ENCODE data around the gene NEIL3.

NEIL3 gene

DNA sequence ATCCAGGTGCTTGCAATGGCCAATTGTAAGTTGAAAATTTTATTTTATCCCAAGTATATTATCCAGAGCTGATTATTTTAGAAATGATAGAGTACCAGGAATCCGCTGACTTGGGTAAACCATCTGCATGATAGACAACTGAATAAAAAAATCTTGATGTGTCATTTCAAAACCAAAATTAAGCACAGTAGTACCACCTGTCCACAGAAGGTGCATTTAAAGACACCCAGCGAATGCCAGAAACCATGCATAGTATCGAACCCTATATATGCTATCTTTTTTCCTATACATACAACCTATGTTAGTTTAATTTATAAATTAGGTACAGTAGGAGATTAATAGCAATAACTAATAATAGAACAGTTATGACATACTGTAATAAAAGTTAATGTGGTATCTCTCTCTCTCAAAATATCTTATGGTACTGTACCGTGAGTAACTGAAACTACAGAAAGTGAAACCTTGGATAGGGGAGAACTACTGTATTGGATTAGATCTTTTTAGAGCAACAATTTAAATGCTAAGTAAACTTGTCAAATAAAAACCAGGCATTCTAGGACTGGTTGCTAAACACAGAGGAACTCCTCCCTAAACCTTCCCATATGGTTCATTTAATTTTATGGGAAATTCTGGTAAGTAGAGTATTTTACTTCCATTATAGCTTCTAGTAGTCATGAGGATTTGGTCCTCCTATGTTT is 6.2 kb downstream of the NEIL3 start:
- TF ChIP-seq, protein P1, sequence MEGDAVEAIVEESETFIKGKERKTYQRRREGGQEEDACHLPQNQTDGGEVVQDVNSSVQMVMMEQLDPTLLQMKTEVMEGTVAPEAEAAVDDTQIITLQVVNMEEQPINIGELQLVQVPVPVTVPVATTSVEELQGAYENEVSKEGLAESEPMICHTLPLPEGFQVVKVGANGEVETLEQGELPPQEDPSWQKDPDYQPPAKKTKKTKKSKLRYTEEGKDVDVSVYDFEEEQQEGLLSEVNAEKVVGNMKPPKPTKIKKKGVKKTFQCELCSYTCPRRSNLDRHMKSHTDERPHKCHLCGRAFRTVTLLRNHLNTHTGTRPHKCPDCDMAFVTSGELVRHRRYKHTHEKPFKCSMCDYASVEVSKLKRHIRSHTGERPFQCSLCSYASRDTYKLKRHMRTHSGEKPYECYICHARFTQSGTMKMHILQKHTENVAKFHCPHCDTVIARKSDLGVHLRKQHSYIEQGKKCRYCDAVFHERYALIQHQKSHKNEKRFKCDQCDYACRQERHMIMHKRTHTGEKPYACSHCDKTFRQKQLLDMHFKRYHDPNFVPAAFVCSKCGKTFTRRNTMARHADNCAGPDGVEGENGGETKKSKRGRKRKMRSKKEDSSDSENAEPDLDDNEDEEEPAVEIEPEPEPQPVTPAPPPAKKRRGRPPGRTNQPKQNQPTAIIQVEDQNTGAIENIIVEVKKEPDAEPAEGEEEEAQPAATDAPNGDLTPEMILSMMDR (IDR thresholded peaks at IDR 0.05), result no peak
- no peak overlapping the region for H3K4me3 Mint-ChIP-seq
- H3K27me3 Mint-ChIP-seq (ENCODE audit: low read depth, poor library complexity), result peaks cover 3% of the 10 kb centered on the region
- H3K27ac Mint-ChIP-seq, result no peak overlapping the region
- H3K9me3 Mint-ChIP-seq, result peaks cover 5% of the 10 kb centered on the region
- no peak for DNase-seq
- peaks cover 26% of the 10 kb centered on the region for H3K36me3 Mint-ChIP-seq (ENCODE audit: low read depth)
- H3K4me1 Mint-ChIP-seq, result peaks cover 10% of the 10 kb centered on the region

DNA sequence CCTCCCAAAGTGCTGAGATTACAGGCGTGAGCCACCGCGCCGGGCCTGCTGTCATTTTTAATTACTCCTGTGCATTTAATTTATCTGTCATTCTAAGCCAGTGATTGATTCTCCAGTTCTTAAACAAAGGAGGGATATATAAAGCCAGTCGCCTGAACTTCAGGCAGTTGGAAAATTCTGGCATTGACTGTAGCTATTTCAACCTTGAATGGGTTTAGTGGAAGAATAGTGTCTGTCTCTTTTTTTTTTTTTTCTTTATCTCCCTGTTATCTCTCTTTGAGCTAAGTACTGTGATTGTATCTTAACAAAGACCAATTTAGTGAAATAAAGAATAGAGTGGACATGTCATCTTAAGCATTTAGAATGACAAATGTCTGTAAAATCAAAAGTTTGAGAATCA is 11.0 kb downstream of the NEIL3 start:
- TF ChIP-seq, protein P1 (IDR thresholded peaks at IDR 0.05), result no peak
- no peaks in the 10 kb centered on the region for H3K9me3 Mint-ChIP-seq
- H3K4me1 Mint-ChIP-seq, result no peaks in the 10 kb centered on the region
- peaks cover 18% of the 10 kb centered on the region for H3K36me3 Mint-ChIP-seq (ENCODE audit: low read depth)
- DNase-seq, result no peak
- no peak overlapping the region for H3K27ac Mint-ChIP-seq
- no peak overlapping the region for H3K4me3 Mint-ChIP-seq
- no peaks in the 10 kb centered on the region for H3K27me3 Mint-ChIP-seq (ENCODE audit: low read depth, poor library complexity)

DNA sequence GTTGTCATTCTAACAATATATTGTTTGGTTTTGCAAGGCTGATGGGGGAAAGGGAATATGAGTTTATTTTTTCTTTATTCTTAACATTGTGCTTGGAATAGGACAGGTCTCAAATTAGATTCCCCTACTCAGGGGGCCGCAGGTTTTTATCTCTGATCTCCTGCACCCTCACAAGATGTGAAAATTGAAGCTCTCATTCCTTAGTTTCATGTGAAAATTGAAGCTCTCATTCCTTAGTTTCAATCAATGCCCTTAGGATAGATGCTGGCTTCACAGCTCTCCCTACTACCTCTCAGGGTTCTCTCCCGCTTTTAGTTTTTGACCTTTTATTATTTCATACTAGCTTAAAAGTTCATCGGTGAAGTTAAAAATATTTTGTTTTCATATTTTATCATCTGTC is 12.0 kb downstream of the NEIL3 start:
- TF ChIP-seq, protein P1 (IDR thresholded peaks at IDR 0.05), result no peak
- no peak for DNase-seq
- peaks cover 27% of the 10 kb centered on the region for H3K36me3 Mint-ChIP-seq (ENCODE audit: low read depth)
- no peaks in the 10 kb centered on the region for H3K9me3 Mint-ChIP-seq
- no peak overlapping the region for H3K27ac Mint-ChIP-seq
- H3K27me3 Mint-ChIP-seq (ENCODE audit: low read depth, poor library complexity), result no peaks in the 10 kb centered on the region
- no peaks in the 10 kb centered on the region for H3K4me1 Mint-ChIP-seq
- no peak overlapping the region for H3K4me3 Mint-ChIP-seq

DNA sequence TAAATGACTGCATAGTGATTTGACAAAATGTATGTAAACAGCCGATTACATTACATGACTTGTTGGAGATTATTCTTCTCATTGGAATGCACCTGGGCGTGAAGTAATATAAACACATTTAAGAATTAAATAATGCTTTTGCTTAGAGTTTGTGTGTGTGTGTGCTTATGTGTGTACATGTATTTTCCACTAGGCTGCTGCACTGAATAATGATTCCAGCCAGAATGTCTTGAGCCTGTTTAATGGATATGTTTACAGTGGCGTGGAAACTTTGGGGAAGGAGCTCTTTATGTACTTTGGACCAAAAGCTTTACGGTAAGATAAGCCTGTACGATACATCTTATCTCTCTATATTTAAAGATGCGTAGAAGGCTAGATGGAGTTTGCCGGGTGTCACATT is 12.6 kb downstream of the NEIL3 start:
- H3K4me3 Mint-ChIP-seq, result no peak overlapping the region
- H3K27me3 Mint-ChIP-seq (ENCODE audit: low read depth, poor library complexity), result no peaks in the 10 kb centered on the region
- no peak overlapping the region for H3K27ac Mint-ChIP-seq
- peaks cover 6% of the 10 kb centered on the region for H3K9me3 Mint-ChIP-seq
- DNase-seq, result no peak
- peaks cover 33% of the 10 kb centered on the region for H3K36me3 Mint-ChIP-seq (ENCODE audit: low read depth)
- TF ChIP-seq, protein P1 (IDR thresholded peaks at IDR 0.05), result no peak
- no peaks in the 10 kb centered on the region for H3K4me1 Mint-ChIP-seq

DNA sequence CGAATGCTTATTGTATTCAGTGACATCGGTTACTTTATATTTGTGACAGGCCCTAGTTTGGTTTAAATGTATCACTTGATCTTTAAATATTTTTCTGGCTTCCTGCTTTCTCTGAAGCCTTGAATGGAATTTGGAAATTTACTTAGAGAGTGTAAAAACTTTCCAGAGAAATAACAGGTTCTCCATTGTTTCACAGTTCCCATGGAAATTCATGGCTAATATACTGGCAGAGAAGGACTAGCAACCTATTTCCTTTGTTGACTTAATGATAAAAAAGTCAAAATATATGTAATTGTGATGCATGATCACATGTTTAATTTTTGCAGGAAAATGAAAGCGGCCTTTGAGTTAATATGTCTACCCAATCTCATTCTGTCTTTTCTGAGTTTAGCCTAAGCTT is 13.2 kb downstream of the NEIL3 start:
- Mint-ChIP-seq H3K27ac (no peak overlapping the region), H3K4me1 (no peaks in the 10 kb centered on the region), H3K27me3 (ENCODE audit: low read depth, poor library complexity) (no peaks in the 10 kb centered on the region), H3K36me3 (ENCODE audit: low read depth) (peaks cover 39% of the 10 kb centered on the region), H3K4me3 (no peak overlapping the region), H3K9me3 (peaks cover 12% of the 10 kb centered on the region)
- DNase-seq, result no peak
- TF ChIP-seq, protein P1 (IDR thresholded peaks at IDR 0.05), result no peak

DNA sequence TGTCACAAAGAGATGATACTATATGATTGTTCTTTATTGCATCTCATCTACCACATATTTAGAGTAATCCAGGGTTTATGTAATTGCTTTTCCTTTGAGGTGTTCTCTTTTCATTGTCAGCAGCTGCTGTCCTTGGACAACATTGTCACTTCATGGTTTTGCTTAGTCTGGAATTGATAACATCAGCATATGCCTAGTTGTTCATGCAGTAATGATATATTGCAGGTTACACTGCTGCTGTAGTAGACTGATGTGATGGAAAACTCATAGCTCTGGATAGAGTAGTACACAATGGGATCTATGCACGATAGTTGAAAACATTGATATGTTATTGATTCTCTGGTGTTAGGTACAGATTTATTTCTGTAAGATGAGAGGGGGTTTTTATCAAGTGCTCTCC is 13.7 kb downstream of the NEIL3 start:
- Mint-ChIP-seq H3K4me1 (no peaks in the 10 kb centered on the region), H3K4me3 (no peak overlapping the region), H3K9me3 (peaks cover 17% of the 10 kb centered on the region), H3K27me3 (ENCODE audit: low read depth, poor library complexity) (no peaks in the 10 kb centered on the region), H3K27ac (no peak overlapping the region), H3K36me3 (ENCODE audit: low read depth) (peaks cover 44% of the 10 kb centered on the region)
- DNase-seq, result no peak
- TF ChIP-seq, protein P1 (IDR thresholded peaks at IDR 0.05), result no peak
